Upper lobe of left lung (tissue), 6 donors: ENCODE measurements around the gene BRCA2. TPM values are rescaled to one million over a fixed set of nuclear protein-coding genes. Genes with fewer than 3 reads are reported as not detected.
A peak's percentile ranks its signal among the peaks of the same experiment; 100 is the strongest.

Experiments used
- ATAC-seq, 2 donors: fragments of 200-7000 bp; cut with Tn5 transposase; one replicate each; pipeline ENCODE4 v1.9.1; 2022; ENCODE audit warnings: mild to moderate bottlenecking in 2 of 2, moderate library complexity in 2 of 2; ENCODE audit not compliant: low FRiP score in 2 of 2
- DNase-seq, 2 donors: peaks; one replicate each; pipeline ENCODE4 v3.0.0-alpha.2; 2019 to 2020
- H3K27ac ChIP-seq, 4 donors: fragments of 200-600 bp; sonication (generic); one replicate each; pipeline ENCODE4 v1.5.1; 2016 to 2019
- H3K27me3 ChIP-seq, 4 donors: fragments of 200-600 bp; sonication (generic); one replicate each; pipeline ENCODE4 v1.5.1; 2017 to 2019
- H3K36me3 ChIP-seq, 4 donors: fragments of 200-600 bp; sonication (generic); one replicate each; pipeline ENCODE4 v1.5.1; 2016 to 2019
- H3K4me1 ChIP-seq, 4 donors: fragments of 200-600 bp; sonication (generic); one replicate each; pipeline ENCODE4 v1.5.1; 2018 to 2019
- H3K4me3 ChIP-seq, 4 donors: fragments of 200-600 bp; sonication (generic); one replicate each; pipeline ENCODE4 v1.5.1; 2017 to 2019; ENCODE audit warnings: mild to moderate bottlenecking in 2 of 4, moderate library complexity in 1 of 4
- H3K9me3 ChIP-seq, 4 donors: fragments of 200-600 bp; sonication (generic); one replicate each; pipeline ENCODE4 v1.5.1; 2018 to 2019
- EP300 ChIP-seq, 4 donors: sonication (generic); formaldehyde crosslinking; IDR thresholded peaks; one replicate each; pipeline ENCODE4 v1.5.1; 2017; ENCODE audit warnings: antibody characterized with exemption in 4 of 4, control low read depth in 2 of 4
- POLR2A ChIP-seq, 4 donors: fragments of 450-650 bp; IDR thresholded peaks; one replicate each; pipeline ENCODE4 v1.5.1; 2016 to 2017; ENCODE audit warnings: antibody characterized with exemption in 4 of 4, mild to moderate bottlenecking in 2 of 4
- POLR2AphosphoS5 ChIP-seq, 2 donors: sonication (generic); formaldehyde crosslinking; IDR thresholded peaks; one replicate each; pipeline ENCODE4 v1.5.1; 2017; ENCODE audit warnings: antibody characterized with exemption in 2 of 2
- WGBS, 2 donors: methylation state at CpG; one replicate each; pipeline ENCODE4 v1.1.5; 2017 to 2018; 5-methylcytosine and 5-hydroxymethylcytosine counted together
- total RNA-seq, 6 donors: library from RNA; depleted of rRNA in 4 of 6; stranded (reverse); fragments of >200 nt in 4 of 6; gene quantifications; one replicate each; pipeline versions ENCODE4 v1.1.0 to v1.2.1, GENCODE V29; 2016 to 2021
- TF ChIP-seq, protein P1 (sequence below), 6 experiments: fragments of 450-650 bp in 4 of 6; fragments of 200-600 bp in 2 of 6; sonication (generic) in 2 of 6; IDR thresholded peaks; one replicate each; pipeline ENCODE4 v1.5.1; 2016 to 2019; ENCODE audit warnings: antibody characterized with exemption in 6 of 6
- donor health status: DM: no; HTN: no; CAD: no; lungs with moderate emphysema.
- donor health status: DM: no; HTN: yes; CAD: no; lungs with severe emphysema.

BRCA2 gene
- total RNA-seq, 6 donors from 2014 or later: 2.6 to 9.4 (median 3.8) TPM

GRCh38 chr13:32428581-32429432 lies 113.5 kb downstream of the BRCA2 start:
- TF ChIP-seq POLR2AphosphoS5 (IDR thresholded peaks at IDR 0.05) (no peak), POLR2A (IDR thresholded peaks at IDR 0.05) (no peak), EP300 (IDR thresholded peaks at IDR 0.05) (no peak)
- TF ChIP-seq, protein P1, sequence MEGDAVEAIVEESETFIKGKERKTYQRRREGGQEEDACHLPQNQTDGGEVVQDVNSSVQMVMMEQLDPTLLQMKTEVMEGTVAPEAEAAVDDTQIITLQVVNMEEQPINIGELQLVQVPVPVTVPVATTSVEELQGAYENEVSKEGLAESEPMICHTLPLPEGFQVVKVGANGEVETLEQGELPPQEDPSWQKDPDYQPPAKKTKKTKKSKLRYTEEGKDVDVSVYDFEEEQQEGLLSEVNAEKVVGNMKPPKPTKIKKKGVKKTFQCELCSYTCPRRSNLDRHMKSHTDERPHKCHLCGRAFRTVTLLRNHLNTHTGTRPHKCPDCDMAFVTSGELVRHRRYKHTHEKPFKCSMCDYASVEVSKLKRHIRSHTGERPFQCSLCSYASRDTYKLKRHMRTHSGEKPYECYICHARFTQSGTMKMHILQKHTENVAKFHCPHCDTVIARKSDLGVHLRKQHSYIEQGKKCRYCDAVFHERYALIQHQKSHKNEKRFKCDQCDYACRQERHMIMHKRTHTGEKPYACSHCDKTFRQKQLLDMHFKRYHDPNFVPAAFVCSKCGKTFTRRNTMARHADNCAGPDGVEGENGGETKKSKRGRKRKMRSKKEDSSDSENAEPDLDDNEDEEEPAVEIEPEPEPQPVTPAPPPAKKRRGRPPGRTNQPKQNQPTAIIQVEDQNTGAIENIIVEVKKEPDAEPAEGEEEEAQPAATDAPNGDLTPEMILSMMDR (IDR thresholded peaks at IDR 0.05): no peak
- peaks cover 20 to 42% (median 30%) of the 10 kb centered on the region in 4 donors for H3K4me1 ChIP-seq
- H3K9me3 ChIP-seq: no peaks in the 10 kb centered on the region
- H3K4me3 ChIP-seq: peak overlapping the region; percentile 62 to 89 (median 88)
- H3K27me3 ChIP-seq: no peaks in the 10 kb centered on the region
- WGBS, 2 donors: 40 to 44% methylated on average over 9 of the region's 9 CpGs
- peak overlapping the region; percentile 89 to 96 (median 95) for H3K27ac ChIP-seq
- ATAC-seq (peak; percentile 56 to 68), DNase-seq (no peak)
- H3K36me3 ChIP-seq: no peaks in the 10 kb centered on the region

- TF ChIP-seq EP300 (IDR thresholded peaks at IDR 0.05) (no peak), POLR2AphosphoS5 (IDR thresholded peaks at IDR 0.05) (no peak), POLR2A (IDR thresholded peaks at IDR 0.05) (no peak)
- Histone ChIP-seq H3K27ac (peak overlapping the region; percentile 89 to 96 (median 95)), H3K36me3 (no peaks in the 10 kb centered on the region), H3K27me3 (no peaks in the 10 kb centered on the region), H3K4me1 (peaks cover 20 to 42% (median 30%) of the 10 kb centered on the region in 4 donors), H3K9me3 (no peaks in the 10 kb centered on the region), H3K4me3 (no peak overlapping the region)
- DNase-seq (peak in 1 of 2 donors; percentile 52), ATAC-seq (no peak)
- WGBS, 2 donors: 95 to 97% methylated on average over 6 of the region's 6 CpGs
Observed at GRCh38 chr13:32429433-32429909, 114.2 kb downstream of the BRCA2 start.

DNA sequence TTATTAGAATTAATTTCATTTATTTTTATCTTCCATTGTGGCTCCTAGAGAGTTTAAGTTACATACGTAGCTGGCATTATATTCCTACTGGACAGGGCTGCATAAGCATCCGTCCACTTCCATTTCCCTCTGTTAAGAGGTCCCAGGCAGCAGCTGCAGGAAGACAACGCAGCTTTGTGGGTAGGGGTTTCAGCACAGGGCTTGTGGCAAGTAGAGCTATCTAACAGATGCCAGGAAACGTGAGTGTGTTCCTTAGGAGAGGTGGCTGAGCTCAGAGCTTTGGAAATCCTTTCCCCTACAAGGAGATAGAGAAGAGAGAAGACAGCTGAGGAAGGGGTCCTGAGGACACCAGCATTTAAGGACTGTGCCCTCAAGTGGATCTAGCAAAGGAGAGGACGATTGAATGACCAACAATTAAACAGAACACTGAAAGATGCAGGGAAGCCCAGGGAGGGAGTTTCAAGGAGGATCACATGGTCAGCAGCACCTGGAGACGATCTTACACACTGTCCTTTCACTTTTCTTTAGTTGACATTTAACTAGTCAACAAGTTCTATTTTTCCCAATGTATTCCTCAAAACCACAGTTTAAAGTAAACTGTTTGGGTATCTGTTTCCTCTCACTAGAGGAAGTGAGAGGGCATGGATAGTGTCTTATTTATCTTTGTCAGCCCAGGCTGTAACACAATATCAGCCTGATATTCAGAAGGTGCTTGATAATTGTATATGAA lies 114.9 kb downstream of the BRCA2 start:
- H3K36me3 ChIP-seq: no peaks in the 10 kb centered on the region
- no peak overlapping the region for H3K4me3 ChIP-seq
- H3K27ac ChIP-seq: peak overlapping the region in 1 of 4 donors; percentile 9
- H3K27me3 ChIP-seq: no peaks in the 10 kb centered on the region
- TF ChIP-seq EP300 (IDR thresholded peaks at IDR 0.05): no peak
- no peak for TF ChIP-seq POLR2AphosphoS5 (IDR thresholded peaks at IDR 0.05)
- TF ChIP-seq, protein P1 (IDR thresholded peaks at IDR 0.05): no peak
- no peak for TF ChIP-seq POLR2A (IDR thresholded peaks at IDR 0.05)
- no peak for ATAC-seq
- no peaks in the 10 kb centered on the region for H3K9me3 ChIP-seq
- H3K4me1 ChIP-seq: peaks cover 19 to 41% (median 28%) of the 10 kb centered on the region in 4 donors
- no peak for DNase-seq
- 44 to 56% methylated on average over 6 of the region's 6 CpGs for WGBS, 2 donors

DNA sequence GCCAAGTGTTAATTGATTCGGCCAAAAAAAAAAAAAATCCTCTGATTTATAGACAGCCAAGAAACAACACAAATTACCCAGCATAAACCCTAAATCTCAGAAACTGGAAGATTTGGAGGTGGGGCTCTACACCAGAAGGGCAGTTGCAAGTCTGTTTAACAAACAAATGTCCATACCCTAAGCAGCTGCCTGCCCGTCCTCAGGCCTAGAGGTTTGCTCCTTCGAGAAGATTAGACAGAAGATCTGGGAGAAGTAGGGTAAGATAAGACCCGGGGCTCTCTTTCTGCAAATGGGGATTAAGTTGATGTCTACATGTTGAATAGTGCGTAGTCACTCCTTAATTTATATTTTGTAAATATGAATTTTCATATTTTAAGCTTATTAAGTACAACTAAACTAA lies 116.1 kb downstream of the BRCA2 start:
- Histone ChIP-seq H3K4me3 (no peak overlapping the region), H3K27me3 (no peaks in the 10 kb centered on the region), H3K27ac (no peak overlapping the region), H3K4me1 (peaks cover 11 to 29% (median 19%) of the 10 kb centered on the region in 4 donors), H3K36me3 (peaks cover 0 to 2% (median 0%) of the 10 kb centered on the region in 4 donors), H3K9me3 (no peaks in the 10 kb centered on the region)
- ATAC-seq: no peak
- DNase-seq: no peak
- WGBS, 2 donors: 93 to 94% methylated on average over 5 of the region's 5 CpGs
- TF ChIP-seq, protein P1 (IDR thresholded peaks at IDR 0.05): no peak
- TF ChIP-seq EP300 (IDR thresholded peaks at IDR 0.05) (no peak), POLR2AphosphoS5 (IDR thresholded peaks at IDR 0.05) (no peak), POLR2A (IDR thresholded peaks at IDR 0.05) (no peak)

DNA sequence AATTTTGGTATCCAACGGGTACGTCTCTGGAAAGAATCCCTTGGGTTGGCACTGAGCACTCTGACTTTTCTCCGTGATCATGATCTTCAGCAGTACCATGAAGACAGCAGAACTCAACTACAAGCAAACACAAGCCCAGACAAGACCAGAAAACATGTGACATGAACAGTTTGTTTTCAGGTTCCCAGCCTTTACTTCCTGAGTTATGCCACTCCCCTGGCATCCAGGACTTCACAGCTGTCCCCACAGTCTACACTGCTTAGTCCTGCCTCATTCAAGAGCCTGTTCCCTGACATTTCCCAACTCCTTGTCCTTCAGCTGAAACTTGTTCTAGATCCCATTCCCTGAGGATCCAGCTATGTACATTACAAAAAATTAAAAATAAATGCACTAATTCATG lies 117.5 kb downstream of the BRCA2 start:
- H3K27me3 ChIP-seq: no peaks in the 10 kb centered on the region
- no peak for ATAC-seq
- H3K4me1 ChIP-seq: peaks cover 11 to 22% (median 17%) of the 10 kb centered on the region in 4 donors
- TF ChIP-seq POLR2AphosphoS5 (IDR thresholded peaks at IDR 0.05) (peak in 1 of 2 donors; percentile 33), POLR2A (IDR thresholded peaks at IDR 0.05) (no peak)
- H3K36me3 ChIP-seq: peaks cover 0 to 2% (median 0%) of the 10 kb centered on the region in 4 donors
- no peaks in the 10 kb centered on the region for H3K9me3 ChIP-seq
- H3K4me3 ChIP-seq: no peak overlapping the region
- DNase-seq: no peak
- no peak overlapping the region for H3K27ac ChIP-seq
- WGBS, 2 donors: 71 to 86% methylated on average over 3 of the region's 3 CpGs
